ENCODE data around the gene NHSL2.

DNA sequence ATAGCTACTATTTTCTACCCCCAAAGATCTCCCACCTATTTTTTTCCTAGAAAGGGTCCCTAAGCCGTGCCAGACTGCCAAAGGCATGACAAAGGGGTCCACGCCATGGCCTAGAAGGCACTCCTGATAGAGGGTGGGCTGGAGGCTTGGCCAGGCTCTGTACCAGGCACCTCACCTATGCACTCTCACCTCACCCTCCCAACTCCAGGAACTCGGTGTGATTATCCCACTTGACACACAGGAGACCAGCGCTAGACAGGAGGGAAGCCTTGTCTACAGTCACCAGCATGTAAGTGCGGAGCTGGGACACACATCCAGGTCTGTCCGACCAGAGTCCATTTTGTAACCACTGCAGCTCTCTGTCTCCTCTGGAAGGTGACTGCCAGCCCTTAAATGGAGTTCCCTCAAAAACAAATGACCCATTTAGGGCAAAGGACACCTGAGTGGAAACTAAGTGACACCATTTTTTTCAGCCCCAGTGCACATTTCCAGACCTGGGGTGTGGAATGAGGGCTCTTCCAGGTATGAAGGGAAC, 114.7 kb downstream of the NHSL2 start:
- TF ChIP-seq, protein P1, sequence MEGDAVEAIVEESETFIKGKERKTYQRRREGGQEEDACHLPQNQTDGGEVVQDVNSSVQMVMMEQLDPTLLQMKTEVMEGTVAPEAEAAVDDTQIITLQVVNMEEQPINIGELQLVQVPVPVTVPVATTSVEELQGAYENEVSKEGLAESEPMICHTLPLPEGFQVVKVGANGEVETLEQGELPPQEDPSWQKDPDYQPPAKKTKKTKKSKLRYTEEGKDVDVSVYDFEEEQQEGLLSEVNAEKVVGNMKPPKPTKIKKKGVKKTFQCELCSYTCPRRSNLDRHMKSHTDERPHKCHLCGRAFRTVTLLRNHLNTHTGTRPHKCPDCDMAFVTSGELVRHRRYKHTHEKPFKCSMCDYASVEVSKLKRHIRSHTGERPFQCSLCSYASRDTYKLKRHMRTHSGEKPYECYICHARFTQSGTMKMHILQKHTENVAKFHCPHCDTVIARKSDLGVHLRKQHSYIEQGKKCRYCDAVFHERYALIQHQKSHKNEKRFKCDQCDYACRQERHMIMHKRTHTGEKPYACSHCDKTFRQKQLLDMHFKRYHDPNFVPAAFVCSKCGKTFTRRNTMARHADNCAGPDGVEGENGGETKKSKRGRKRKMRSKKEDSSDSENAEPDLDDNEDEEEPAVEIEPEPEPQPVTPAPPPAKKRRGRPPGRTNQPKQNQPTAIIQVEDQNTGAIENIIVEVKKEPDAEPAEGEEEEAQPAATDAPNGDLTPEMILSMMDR (IDR thresholded peaks at IDR 0.05): no peak
- no peak for TF ChIP-seq POLR2A (IDR thresholded peaks at IDR 0.05)

Measured in thyroid gland (tissue), 4 donors.